DMS153 (cell line): ENCODE measurements around the gene CEND1.
A peak's percentile ranks its signal among the peaks of the same experiment; 100 is the strongest.

Source experiments
- DNase-seq: peaks from one replicate; lab custom pipeline; 2025; lab: John Stamatoyannopoulos, UW

Gene CEND1

GRCh38 chr11:827146-827896 is 37.4 kb upstream of the CEND1 start:
- DNase-seq, result peak; percentile 35

DNA sequence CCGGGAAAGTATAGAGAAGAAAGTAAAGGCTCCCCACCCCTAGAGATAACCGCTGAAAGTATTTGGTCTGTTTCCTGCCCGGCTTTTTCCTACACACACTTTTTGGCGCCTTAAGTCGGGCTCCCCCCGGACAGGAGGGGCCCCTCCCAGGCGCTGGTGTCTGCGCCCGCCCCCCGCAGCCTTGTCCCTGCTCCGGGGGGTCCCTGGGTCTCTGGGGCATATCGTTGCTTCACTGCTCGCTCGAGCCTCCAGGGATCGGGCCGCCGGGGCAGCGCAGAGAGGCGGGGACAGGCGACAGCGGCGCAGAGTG is 36.9 kb upstream of the CEND1 start:
- no peak for DNase-seq

DNA sequence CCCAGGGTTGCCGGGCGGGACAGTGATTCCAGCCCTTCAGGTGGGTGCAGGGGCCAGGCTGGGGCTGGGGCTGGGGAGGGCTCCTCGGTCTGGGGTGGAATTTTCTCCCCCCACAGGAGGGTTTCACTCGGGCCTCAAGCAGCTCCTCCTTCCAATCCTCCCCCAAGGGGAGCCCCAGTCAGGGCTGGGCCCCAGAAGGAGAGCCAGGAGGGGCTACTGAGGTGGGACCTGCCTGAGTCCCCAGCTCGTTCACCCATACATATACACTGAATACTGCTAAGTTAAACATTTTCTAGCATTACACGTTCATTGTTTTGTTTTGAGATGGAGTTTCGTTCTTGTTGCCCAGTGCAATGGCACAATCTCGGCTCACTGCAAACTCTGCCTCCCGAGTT is 36.3 kb upstream of the CEND1 start:
- no peak for DNase-seq

DNA sequence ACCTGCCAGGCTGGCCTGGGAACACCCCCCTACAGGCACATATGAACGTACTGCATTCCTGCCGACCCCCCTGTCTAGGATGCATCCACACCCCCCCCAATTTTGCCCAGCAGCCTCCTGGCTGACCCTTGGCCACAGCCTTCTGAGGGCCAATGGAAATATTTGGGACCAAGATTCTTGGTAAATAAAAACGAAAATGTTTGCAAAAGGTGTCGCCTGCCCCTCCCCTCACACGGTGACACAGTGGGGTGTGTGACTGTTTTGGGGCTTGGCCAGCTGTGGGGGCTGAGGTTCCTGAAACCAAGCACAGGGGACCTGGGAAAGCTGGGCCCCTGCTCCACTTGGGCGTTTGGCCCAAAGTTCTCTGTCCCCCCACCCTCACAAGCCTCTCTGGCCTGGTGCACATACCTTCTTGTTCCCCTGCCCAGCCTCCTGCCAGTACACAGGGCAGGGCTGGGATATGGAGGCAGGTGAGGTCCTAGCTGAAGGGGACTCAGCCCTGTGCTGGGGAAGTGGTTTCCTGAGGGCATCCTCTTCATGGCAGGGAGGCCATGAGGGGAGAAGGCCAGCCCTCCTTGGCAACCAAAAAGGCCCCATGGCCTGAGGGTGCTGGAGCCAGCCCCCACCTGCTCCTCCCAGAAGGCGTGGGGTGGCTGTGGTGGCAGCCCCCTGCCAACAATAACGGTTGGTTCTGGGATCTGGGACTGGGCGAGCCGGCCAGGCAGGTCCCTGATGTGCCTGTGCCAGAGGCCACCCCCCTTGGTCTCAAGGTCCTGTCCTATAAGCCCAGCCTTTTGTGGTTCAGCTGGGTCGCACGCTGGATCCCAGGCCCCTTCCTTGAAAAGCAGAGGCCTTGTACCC is 35.7 kb upstream of the CEND1 start:
- DNase-seq, result no peak

- DNase-seq, result no peak
Observed at GRCh38 chr11:824942-825341, 35.1 kb upstream of the CEND1 start.

DNA sequence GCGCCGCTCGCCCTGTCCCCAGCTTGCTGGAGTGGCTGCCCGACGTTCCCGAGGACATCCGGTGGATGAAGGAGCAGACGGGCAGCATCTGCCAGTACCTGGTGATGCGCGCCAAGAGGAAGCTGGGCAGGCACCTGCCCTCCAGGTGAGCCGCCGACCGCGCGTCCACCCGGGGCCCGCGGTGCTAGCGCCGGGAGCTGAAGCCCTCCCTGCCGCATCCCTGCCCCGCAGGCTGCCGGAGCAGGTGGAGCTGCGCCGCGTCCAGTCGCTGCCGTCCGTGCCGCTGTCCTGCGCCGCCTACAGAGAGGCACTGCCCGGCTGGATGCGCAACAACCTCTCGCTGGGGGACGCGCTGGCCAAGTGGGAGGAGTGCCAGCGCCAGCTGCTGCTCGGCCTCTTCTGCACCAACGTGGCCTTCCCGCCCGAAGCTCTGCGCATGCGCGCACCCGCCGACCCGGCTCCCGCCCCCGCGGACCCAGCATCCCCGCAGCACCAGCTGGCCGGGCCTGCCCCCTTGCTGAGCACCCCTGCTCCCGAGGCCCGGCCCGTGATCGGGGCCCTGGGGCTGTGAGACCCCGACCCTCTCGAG is 34.5 kb upstream of the CEND1 start:
- DNase-seq, result peak; percentile 83

GRCh38 chr11:823441-824291 is 33.8 kb upstream of the CEND1 start:
- DNase-seq, result peak; percentile 22

- no peak for DNase-seq
Observed at GRCh38 chr11:821512-822371, 31.9 kb upstream of the CEND1 start.

- no peak for DNase-seq
Observed at GRCh38 chr11:820655-821511, 31.0 kb upstream of the CEND1 start.

DNA sequence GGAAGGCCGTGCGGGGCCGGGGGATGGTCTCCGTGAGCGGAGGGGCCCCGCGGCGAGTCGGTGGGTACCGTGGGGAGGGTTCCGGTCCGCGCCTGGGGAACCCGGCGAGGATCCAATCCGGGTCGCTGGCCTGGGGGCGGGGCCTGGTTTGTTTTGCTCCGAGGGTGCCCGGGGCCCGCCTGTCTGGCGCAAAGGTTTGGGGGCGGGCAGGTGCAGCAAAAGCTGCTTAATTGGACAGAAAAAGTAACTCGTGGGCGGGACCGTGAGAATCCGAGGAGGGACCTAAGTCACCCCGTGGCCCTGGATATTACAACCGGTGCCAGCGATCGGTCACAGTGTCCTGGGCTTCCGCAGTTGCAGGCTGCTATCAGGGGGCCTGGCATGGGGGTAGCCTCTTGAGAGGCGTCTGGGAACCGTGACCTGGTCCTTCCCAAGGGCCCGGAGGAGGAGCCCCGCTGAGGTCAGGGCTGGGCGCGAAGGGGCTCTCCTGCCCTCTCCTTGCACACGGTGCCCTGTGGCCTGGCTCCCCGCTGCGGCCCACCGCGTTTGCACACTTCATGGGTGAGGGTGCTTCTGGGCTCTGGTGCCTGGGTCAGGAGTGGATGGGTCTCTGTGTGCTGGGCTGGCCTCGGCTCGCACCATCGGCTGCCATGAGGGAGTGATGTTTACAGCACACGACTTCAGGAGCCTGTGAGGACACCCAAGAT is 30.2 kb upstream of the CEND1 start:
- peak; percentile 85 for DNase-seq

DNA sequence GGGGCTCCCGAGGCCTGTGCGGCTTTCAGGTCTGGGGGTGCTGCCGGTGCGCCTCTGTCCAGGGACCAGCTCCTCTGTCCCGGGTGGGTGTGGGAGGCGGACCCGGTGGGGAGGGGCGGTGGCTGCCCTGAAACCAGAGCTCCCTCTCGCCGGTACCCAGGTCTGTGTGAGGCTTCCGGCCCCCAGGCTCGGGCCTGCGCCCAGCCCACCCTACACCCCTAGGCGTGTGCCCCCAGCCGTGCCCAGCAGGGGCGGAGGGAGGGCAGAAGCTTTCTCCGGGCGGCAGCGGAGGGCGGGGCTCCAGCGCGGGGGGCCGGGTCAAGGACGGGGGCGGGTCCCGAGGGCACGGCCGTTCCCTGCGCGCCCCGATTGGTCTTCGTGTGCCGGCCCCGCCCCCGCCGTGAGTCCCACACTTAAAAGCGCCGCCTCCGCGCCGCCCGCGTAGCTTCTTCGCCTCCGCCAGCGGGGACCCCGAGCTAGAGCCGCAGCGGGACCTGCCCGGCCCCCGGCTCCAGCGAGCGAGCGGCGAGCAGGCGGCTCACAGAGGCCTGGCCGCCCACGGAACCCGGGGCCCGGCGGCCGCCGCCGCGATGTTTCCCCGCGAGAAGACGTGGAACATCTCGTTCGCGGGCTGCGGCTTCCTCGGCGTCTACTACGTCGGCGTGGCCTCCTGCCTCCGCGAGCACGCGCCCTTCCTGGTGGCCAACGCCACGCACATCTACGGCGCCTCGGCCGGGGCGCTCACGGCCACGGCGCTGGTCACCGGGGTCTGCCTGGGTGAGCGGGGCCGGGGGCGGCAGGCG is 29.4 kb upstream of the CEND1 start:
- peak; percentile 68 for DNase-seq

- DNase-seq, result no peak
Observed at GRCh38 chr11:818396-819128, 28.7 kb upstream of the CEND1 start, which contains the start of gene PNPLA2. Gene PNPLA2 (plus strand): TSS chr11:818914. CDS start chr11:819719, 805 bp downstream.

- DNase-seq, result no peak
Observed at GRCh38 chr11:816433-816779, 26.5 kb upstream of the CEND1 start.

DNA sequence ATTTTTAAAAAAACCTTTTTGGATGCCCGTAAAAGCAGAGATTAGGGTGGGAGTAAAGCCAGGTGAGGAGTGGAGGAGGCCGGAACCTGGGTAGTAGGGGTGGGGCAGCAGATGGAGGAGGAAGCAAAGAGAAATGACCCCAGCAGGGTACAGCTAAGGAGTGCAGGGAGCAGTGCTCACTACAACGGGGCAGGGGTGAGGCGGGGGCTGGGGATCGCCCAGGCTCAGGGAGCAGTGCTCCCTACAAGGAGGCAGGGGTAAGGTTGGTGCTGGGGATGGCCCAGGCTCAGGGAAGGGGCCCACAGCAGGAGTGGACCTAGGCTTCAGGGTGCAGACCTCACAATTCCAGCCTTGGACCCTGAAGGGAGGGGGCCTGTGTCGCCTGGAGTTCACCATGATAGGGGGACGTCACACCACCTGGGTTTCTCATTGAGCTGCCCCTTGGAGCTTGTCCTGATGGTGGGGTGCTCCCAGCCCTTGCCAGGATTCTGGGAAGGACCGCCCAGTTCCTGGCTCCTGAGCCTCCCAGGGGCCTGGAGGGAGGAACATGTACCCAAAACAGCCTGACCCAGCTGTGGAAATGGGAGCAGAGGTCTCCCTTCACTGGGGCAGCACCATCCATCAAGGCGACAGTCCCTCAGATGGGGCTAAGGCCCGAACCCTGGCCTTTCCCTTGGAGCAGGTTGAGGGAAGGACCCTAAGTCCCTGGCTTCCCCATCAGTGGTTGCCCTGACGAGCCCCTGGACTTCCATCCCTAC is 26.0 kb upstream of the CEND1 start:
- no peak for DNase-seq

- DNase-seq, result no peak
Observed at GRCh38 chr11:813456-814096, 23.7 kb upstream of the CEND1 start.

DNA sequence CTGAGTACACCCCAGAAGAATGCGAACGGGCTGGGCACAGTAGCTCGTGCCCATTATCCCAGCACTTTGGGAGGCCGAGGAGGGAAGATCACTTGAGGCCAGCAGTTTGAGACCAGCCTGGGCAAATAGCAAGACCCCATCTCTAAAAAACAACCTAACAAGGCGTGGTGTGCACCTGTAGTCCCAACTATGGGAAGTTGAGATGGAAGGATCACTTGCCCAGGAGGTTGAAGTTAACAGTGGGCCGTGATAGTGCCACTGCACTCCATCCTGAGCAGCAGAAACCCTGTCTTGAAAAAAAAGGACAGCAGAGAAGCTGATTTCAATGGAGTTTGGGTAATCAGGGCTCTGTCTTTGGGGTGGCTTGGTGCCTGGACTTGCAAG is 23.2 kb upstream of the CEND1 start:
- no peak for DNase-seq

- no peak for DNase-seq
Observed at GRCh38 chr11:812390-812789, 22.5 kb upstream of the CEND1 start.
